GM12878 (cell line): ENCODE measurements around the gene TSLP. TPM values are rescaled to one million over a fixed set of nuclear protein-coding genes. Genes with fewer than 3 reads are reported as not detected.

Source experiments
- ATAC-seq: fragments of 200-7000 bp; cut with Tn5 transposase; 3 replicates; pipeline ENCODE4 v1.9.1; 2020; ENCODE audit warnings: mild to moderate bottlenecking, moderate library complexity
- BruUV-seq: library from RNA; stranded (reverse); fragments of 400-500 nt; replicated peaks from 2 replicates; lab custom pipeline; 2021; lab: Mats Ljungman, UMichigan
- CTCF ChIA-PET: fragments of 300-600 bp; sonication (Branson Sonifier 250); formaldehyde crosslinking; extraction: SDS; loops from one replicate; lab custom pipeline; 2021; ENCODE audit warnings: inconsistent platforms; lab: Yijun Ruan, JAX
- POLR2A ChIA-PET: fragments of 350-600 bp; formaldehyde crosslinking; extraction: SDS; loops from one replicate; lab custom pipeline; 2021; ENCODE audit warnings: inconsistent platforms; lab: Charles Lee
- RAD21 ChIA-PET: fragments of 300-600 bp; sonication (Branson Sonifier 250); formaldehyde crosslinking; loops from one replicate; lab custom pipeline; 2023; ENCODE audit warnings: antibody characterized with exemption; ENCODE audit not compliant: unreplicated experiment; lab: Charles Lee
- SMC1A ChIA-PET: fragments of 300-600 bp; sonication (Branson Sonifier 250); formaldehyde crosslinking; loops from one replicate; lab custom pipeline; 2023; ENCODE audit not compliant: unreplicated experiment, uncharacterized antibody; lab: Charles Lee
- DNase-seq: peaks from one replicate; pipeline ENCODE4 v3.0.0-alpha.2; 2011; ENCODE audit warnings: low read depth, low spot score
- FAIRE-seq: peaks from 3 replicates; lab custom pipeline; 2011; peaks lifted over from hg19 to GRCh38; lab: Jason Lieb, UNC
- H2AFZ ChIP-seq: 2 replicates; pipeline ENCODE4 v1.6.0; 2011; ENCODE audit warnings: low read depth, low read length, control low read depth; ENCODE audit not compliant: control insufficient read depth
- H3K27ac ChIP-seq: 2 replicates; pipeline ENCODE4 v1.5.1; 2011; ENCODE audit warnings: control low read depth; ENCODE audit not compliant: control insufficient read depth, insufficient read depth
- H3K27me3 ChIP-seq, 2 experiments: replicated peaks in 1 of 2; 2 replicates each; pipeline versions ENCODE4 v1.6.0 to v1.6.1; 2011; ENCODE audit warnings: low read length in 1 of 2; ENCODE audit not compliant: control insufficient read depth in 2 of 2, insufficient read depth in 2 of 2
- H3K36me3 ChIP-seq, 2 experiments: 2 replicates each; pipeline ENCODE4 v1.5.1; 2011; ENCODE audit warnings: low read length in 1 of 2; ENCODE audit not compliant: control insufficient read depth in 2 of 2, insufficient read depth in 2 of 2
- H3K4me1 ChIP-seq: 2 replicates; pipeline ENCODE4 v1.6.1; 2011; ENCODE audit warnings: mild to moderate bottlenecking, low read length, moderate library complexity, mixed read lengths; ENCODE audit not compliant: control insufficient read depth, insufficient read depth
- H3K4me2 ChIP-seq: 2 replicates; pipeline ENCODE4 v1.6.0; 2011; ENCODE audit warnings: control low read depth; ENCODE audit not compliant: control insufficient read depth, insufficient read depth
- H3K4me3 ChIP-seq: fragments of 200-600 bp; sonication (generic); 2 replicates; pipeline ENCODE4 v1.5.1; 2016
- H3K79me2 ChIP-seq: 2 replicates; pipeline ENCODE4 v1.6.0; 2011; ENCODE audit warnings: low read length; ENCODE audit not compliant: control insufficient read depth, insufficient read depth
- H3K9ac ChIP-seq: 2 replicates; pipeline ENCODE4 v1.8.0; 2011; ENCODE audit warnings: low read length, control low read depth, mixed read lengths; ENCODE audit not compliant: control insufficient read depth, insufficient read depth
- H3K9me3 ChIP-seq: replicated peaks from 3 replicates; pipeline ENCODE4 v1.5.1; 2011; ENCODE audit warnings: mild to moderate bottlenecking, low read length; ENCODE audit not compliant: control insufficient read depth, insufficient read depth
- H4K20me1 ChIP-seq: 2 replicates; pipeline ENCODE4 v1.6.0; 2011; ENCODE audit not compliant: control insufficient read depth, insufficient read depth
- BACH1 ChIP-seq: fragments of 450-650 bp; IDR thresholded peaks from 2 replicates; pipeline ENCODE4 v1.6.1; 2017; ENCODE audit warnings: mild to moderate bottlenecking, borderline replicate concordance
- BCLAF1 ChIP-seq: fragments of 450-650 bp; IDR thresholded peaks from 2 replicates; pipeline ENCODE4 v1.6.1; 2017; ENCODE audit warnings: antibody characterized with exemption, mild to moderate bottlenecking, moderate library complexity
- CBX5 ChIP-seq: sonication (generic); IDR thresholded peaks from 2 replicates; pipeline ENCODE4 v1.6.1; 2016; ENCODE audit warnings: low read depth, moderate library complexity, mild to moderate bottlenecking, inconsistent platforms
- ELK1 ChIP-seq: IDR thresholded peaks from 2 replicates; pipeline ENCODE4 v1.6.1; 2012; ENCODE audit warnings: low read depth, low read length, improper control_type of control experiment
- HDAC6 ChIP-seq: fragments of 200-600 bp; sonication (generic); IDR thresholded peaks from one replicate; pipeline ENCODE4 v1.8.0; 2017; ENCODE audit warnings: antibody characterized with exemption; ENCODE audit not compliant: unreplicated experiment
- HSF1 ChIP-seq: fragments of 150-350 bp; IDR thresholded peaks from 2 replicates; pipeline ENCODE4 v1.6.1; 2014; ENCODE audit warnings: mild to moderate bottlenecking, low read depth, low read length
- IRF3 ChIP-seq: fragments of 450-650 bp; IDR thresholded peaks from 2 replicates; pipeline ENCODE4 v1.6.1; 2014; ENCODE audit warnings: mild to moderate bottlenecking
- JUND ChIP-seq: IDR thresholded peaks from 2 replicates; pipeline ENCODE4 v1.6.1; 2012; ENCODE audit warnings: low read depth, mild to moderate bottlenecking, low read length, improper control_type of control experiment, moderate library complexity
- NFYB ChIP-seq: IDR thresholded peaks from 2 replicates; pipeline ENCODE4 v1.6.1; 2011; ENCODE audit warnings: low read depth, mild to moderate bottlenecking, low read length, improper control_type of control experiment, moderate library complexity; ENCODE audit not compliant: insufficient read depth
- NKRF ChIP-seq: fragments of 450-650 bp; conservative IDR thresholded peaks from 2 replicates; pipeline ENCODE4 v1.6.1; 2017; ENCODE audit warnings: mild to moderate bottlenecking, moderate library complexity
- PAX8 ChIP-seq: fragments of 450-650 bp; IDR thresholded peaks from 2 replicates; pipeline ENCODE4 v1.6.1; 2017; ENCODE audit warnings: mild to moderate bottlenecking, moderate library complexity
- SMC3 ChIP-seq: IDR thresholded peaks from 2 replicates; pipeline ENCODE4 v1.6.1; 2011; ENCODE audit warnings: low read length, improper control_type of control experiment, borderline replicate concordance
- SRF ChIP-seq, 2 experiments: IDR thresholded peaks; 2 replicates each; pipeline ENCODE4 v1.6.1; 2011; ENCODE audit warnings: low read depth in 2 of 2, low read length in 2 of 2, mild to moderate bottlenecking in 1 of 2, moderate library complexity in 1 of 2
- SUPT20H ChIP-seq: IDR thresholded peaks from 2 replicates; pipeline ENCODE4 v1.6.1; 2011; ENCODE audit warnings: low read depth, mild to moderate bottlenecking, low read length, moderate library complexity, borderline replicate concordance; ENCODE audit not compliant: control insufficient read depth
- TCF7 ChIP-seq: IDR thresholded peaks from 2 replicates; pipeline ENCODE4 v1.6.1; 2014; ENCODE audit warnings: antibody characterized with exemption, borderline replicate concordance
- ZNF24 ChIP-seq: fragments of 450-650 bp; IDR thresholded peaks from 2 replicates; pipeline ENCODE4 v1.6.1; 2017; ENCODE audit warnings: antibody characterized with exemption, mild to moderate bottlenecking
- ZSCAN29 ChIP-seq: fragments of 450-650 bp; IDR thresholded peaks from 2 replicates; pipeline ENCODE4 v1.6.1; 2017; ENCODE audit warnings: mild to moderate bottlenecking, moderate library complexity
- WGBS: methylation state at CpG from one replicate; pipeline ENCODE4 v1.1.6; 2016; ENCODE audit warnings: low lambda C conversion rate; ENCODE audit not compliant: insufficient replicate concordance, insufficient coverage; ENCODE audit errors: missing lambda C conversion rate; 5-methylcytosine and 5-hydroxymethylcytosine counted together
- in situ Hi-C: fragments of 300-500 bp; cut with MboI; formaldehyde crosslinking; loops from 9 replicates; pipeline ENCODE4 v1.14.3; 2018; ENCODE audit warnings: mixed read lengths
- intact Hi-C: fragments of 100-400 bp; cut with micrococcal nuclease; formaldehyde crosslinking; loops from one replicate; pipeline ENCODE4 v1.14.2; 2022; ENCODE audit not compliant: unreplicated experiment
- polyA plus RNA-seq, 11 experiments: library from polyadenylated mRNA; depleted of rRNA in 4 of 11; unstranded in 6 of 11; stranded (reverse) in 5 of 11; fragments of >200 nt; fragmentation: Nextera tagmentation in 4 of 11; fragmentation: Illumina TruSeq in 1 of 11; extraction: Ambion mirVana in 4 of 11; extraction: Trizol in 1 of 11; gene quantifications; 1 replicate in 1 of 11; 2 replicates in 10 of 11; pipeline versions ENCODE4 v1.2.1 to v1.2.3, GENCODE V29; 2011 to 2016; ENCODE audit warnings: inconsistent platforms in 2 of 11, missing spikeins in 2 of 11, low read depth in 1 of 11
- total RNA-seq, 4 experiments: library from RNA; depleted of rRNA in 3 of 4; stranded (reverse); fragments of >200 nt in 3 of 4; fragmentation: Illumina TruSeq in 1 of 4; extraction: Trizol in 1 of 4; gene quantifications; 2 replicates each; pipeline versions ENCODE4 v1.2.1 to v1.2.3, GENCODE V29; 2013 to 2021

TSLP gene
- total and polyA plus RNA-seq, 10 of the 15 experiments (the other 5 are each of a cell fraction or from before 2014, with no cell fraction given) = 0.05 to 0.32 TPM; not detected in 8

- in situ Hi-C loops = loop anchor here (10.0 kb wide), 1 partner anchor 313 kb away; no protein-coding TSS in a partner anchor
- CTCF ChIA-PET = no interaction called here
- TF ChIP-seq JUND (no peak), BACH1 (no peak), ZSCAN29 (no peak), NFYB (no peak), HSF1 (no peak), TCF7 (no peak), HDAC6 (no peak), SUPT20H (no peak), ZNF24 (no peak), IRF3 (no peak), SRF (IDR thresholded peaks at IDR 0.05; ENCODE audit: low read depth in 2 of 2, low read length in 2 of 2) (no peak), SMC3 (no peak), CBX5 (no peak), NKRF (no peak), PAX8 (no peak), ELK1 (no peak), BCLAF1 (no peak)
These were observed 3.3 kb upstream of the TSLP start for GRCh38 chr5:111068213-111068612.

More at GRCh38 chr5:111068213-111068612, 3.3 kb upstream of the TSLP start:
- no peak overlapping the region for H3K4me2 ChIP-seq
- BruUV-seq = no TSS peak
- no peaks in the 10 kb centered on the region; the same call in 1 of the 2 replicates for H3K4me1 ChIP-seq
- SMC1A ChIA-PET = interaction anchor here (0.8 kb wide), 1 partner anchor 311 kb away, joined by 3 read pairs; no protein-coding TSS in a partner anchor
- no peak overlapping the region for H3K9ac ChIP-seq
- DNase-seq (no peak), ATAC-seq (no peak), FAIRE-seq (no peak)
- no peak overlapping the region for H3K27ac ChIP-seq
- no peaks in the 10 kb centered on the region; the same call in 1 of the 2 replicates for H4K20me1 ChIP-seq
- WGBS = 0% methylated on average over 2 of the region's 2 CpGs
- H2AFZ ChIP-seq = no peak overlapping the region
- no peaks in the 10 kb centered on the region for H3K79me2 ChIP-seq
- RAD21 ChIA-PET = no interaction called here
- H3K9me3 ChIP-seq = no peaks in the 10 kb centered on the region
- H3K4me3 ChIP-seq = no peak overlapping the region
- no peaks in the 10 kb centered on the region for H3K36me3 ChIP-seq
- peaks cover 11 to 28% of the 10 kb centered on the region in 2 experiments for H3K27me3 ChIP-seq
- POLR2A ChIA-PET = no interaction called here
- intact Hi-C loops = no loop called here
